WTC11 (cell line): ENCODE measurements around the gene ANKRD11. TPM values are rescaled to one million over a fixed set of nuclear protein-coding genes. Genes with fewer than 3 reads are reported as not detected.

Experiments used
- ATAC-seq: fragments of 200-7000 bp; cut with Tn5 transposase; 2 replicates; pipeline ENCODE4 v1.10.0; 2021; ENCODE audit warnings: mild to moderate bottlenecking, moderate library complexity
- CTCF ChIA-PET: fragments of 300-600 bp; sonication (Branson Sonifier 250); formaldehyde crosslinking; loops from one replicate; lab custom pipeline; 2021; ENCODE audit warnings: antibody characterized with exemption; lab: Charles Lee
- POLR2A ChIA-PET: fragments of 350-600 bp; sonication (Branson Sonifier 250); formaldehyde crosslinking; loops from one replicate; lab custom pipeline; 2021; ENCODE audit warnings: antibody characterized with exemption; lab: Charles Lee
- DNase-seq: peaks from one replicate; pipeline ENCODE4 v3.0.0; 2021; ENCODE audit warnings: low spot score
- H3K27ac Mint-ChIP-seq: 2 replicates; pipeline ENCODE4 v1.8.0; 2021; ENCODE audit warnings: mixed read lengths
- H3K27me3 Mint-ChIP-seq: 2 replicates; pipeline ENCODE4 v1.8.0; 2021; ENCODE audit warnings: low read depth, mild to moderate bottlenecking, moderate library complexity, mixed read lengths
- H3K36me3 Mint-ChIP-seq: 2 replicates; pipeline ENCODE4 v1.8.0; 2021; ENCODE audit warnings: mixed read lengths
- H3K4me1 Mint-ChIP-seq: 2 replicates; pipeline ENCODE4 v1.8.0; 2022; ENCODE audit warnings: mixed read lengths
- H3K4me3 Mint-ChIP-seq: 2 replicates; pipeline ENCODE4 v1.8.0; 2021; ENCODE audit warnings: mild to moderate bottlenecking, moderate library complexity, mixed read lengths
- H3K9me3 Mint-ChIP-seq: 2 replicates; pipeline ENCODE4 v1.8.0; 2021; ENCODE audit warnings: mixed read lengths
- CREB1 ChIP-seq: sonication (generic); formaldehyde crosslinking; IDR thresholded peaks from 2 replicates; pipeline ENCODE4 v1.8.0; 2023; ENCODE audit warnings: mild to moderate bottlenecking, missing genetic modification reagents
- CREM ChIP-seq: sonication (generic); formaldehyde crosslinking; IDR thresholded peaks from 2 replicates; pipeline ENCODE4 v1.8.1; 2022; ENCODE audit warnings: mild to moderate bottlenecking, missing genetic modification reagents, moderate library complexity
- NR2C2 ChIP-seq: sonication (generic); formaldehyde crosslinking; IDR thresholded peaks from 2 replicates; pipeline ENCODE4 v1.8.0; 2022; ENCODE audit warnings: mild to moderate bottlenecking, missing genetic modification reagents
- TEAD4 ChIP-seq: sonication (generic); formaldehyde crosslinking; IDR thresholded peaks from 2 replicates; pipeline ENCODE4 v1.8.0; 2022; ENCODE audit warnings: mild to moderate bottlenecking, missing genetic modification reagents
- ZNF121 ChIP-seq: sonication (generic); formaldehyde crosslinking; IDR thresholded peaks from 2 replicates; pipeline ENCODE4 v1.8.0; 2023; ENCODE audit warnings: missing genetic modification reagents
- ZNF232 ChIP-seq: sonication (generic); formaldehyde crosslinking; IDR thresholded peaks from 2 replicates; pipeline ENCODE4 v1.8.0; 2022; ENCODE audit warnings: mild to moderate bottlenecking, missing genetic modification reagents
- ZNF317 ChIP-seq: sonication (generic); formaldehyde crosslinking; IDR thresholded peaks from 2 replicates; pipeline ENCODE4 v1.8.1; 2023; ENCODE audit warnings: low read depth, mild to moderate bottlenecking, moderate library complexity, missing genetic modification reagents, borderline replicate concordance
- ZNF423 ChIP-seq: fragments of 250-450 bp; sonication (Bioruptor Pico); IDR thresholded peaks from 2 replicates; pipeline ENCODE4 v2.1.2; 2022; ENCODE audit warnings: mild to moderate bottlenecking, moderate library complexity
- total RNA-seq: library from RNA; stranded (reverse); gene quantifications from 3 replicates; pipeline ENCODE4 v1.2.3, GENCODE V29; 2021
- TF ChIP-seq, protein P1 (sequence below): fragments of 250-450 bp; sonication (Bioruptor Pico); conservative IDR thresholded peaks from 2 replicates; pipeline ENCODE4 v1.9.0; 2021; ENCODE audit warnings: mild to moderate bottlenecking
- TF ChIP-seq, protein P2 (sequence below): sonication (generic); formaldehyde crosslinking; IDR thresholded peaks from 2 replicates; pipeline ENCODE4 v1.8.0; 2022; ENCODE audit warnings: mild to moderate bottlenecking, missing genetic modification reagents
- TF ChIP-seq, protein P3 (sequence below): sonication (generic); formaldehyde crosslinking; IDR thresholded peaks from 2 replicates; pipeline ENCODE4 v1.8.1; 2023; ENCODE audit warnings: mild to moderate bottlenecking, missing genetic modification reagents, moderate library complexity
- TF ChIP-seq, protein P4 (sequence below): fragments of 200-600 bp; IDR thresholded peaks from 2 replicates; pipeline ENCODE4 v1.8.0; 2022; ENCODE audit warnings: antibody characterized with exemption
- TF ChIP-seq, protein P5 (sequence below): sonication (generic); formaldehyde crosslinking; IDR thresholded peaks from 2 replicates; pipeline ENCODE4 v1.8.1; 2023; ENCODE audit warnings: mild to moderate bottlenecking, missing genetic modification reagents, borderline replicate concordance
- TF ChIP-seq, protein P6 (sequence below): fragments of 250-450 bp; sonication (Bioruptor Pico); IDR thresholded peaks from 2 replicates; pipeline ENCODE4 v1.9.0; 2021; ENCODE audit warnings: mild to moderate bottlenecking
- TF ChIP-seq, protein P7 (sequence below): sonication (generic); formaldehyde crosslinking; conservative IDR thresholded peaks from 2 replicates; pipeline ENCODE4 v1.8.1; 2023; ENCODE audit warnings: mild to moderate bottlenecking, low read depth, missing genetic modification reagents, moderate library complexity
- TF ChIP-seq, protein P8 (sequence below): sonication (generic); formaldehyde crosslinking; IDR thresholded peaks from 2 replicates; pipeline ENCODE4 v1.8.1; 2023; ENCODE audit warnings: mild to moderate bottlenecking, missing genetic modification reagents, moderate library complexity

Gene ANKRD11
- total RNA-seq, 1 experiment from 2014 or later, result 184 TPM

DNA sequence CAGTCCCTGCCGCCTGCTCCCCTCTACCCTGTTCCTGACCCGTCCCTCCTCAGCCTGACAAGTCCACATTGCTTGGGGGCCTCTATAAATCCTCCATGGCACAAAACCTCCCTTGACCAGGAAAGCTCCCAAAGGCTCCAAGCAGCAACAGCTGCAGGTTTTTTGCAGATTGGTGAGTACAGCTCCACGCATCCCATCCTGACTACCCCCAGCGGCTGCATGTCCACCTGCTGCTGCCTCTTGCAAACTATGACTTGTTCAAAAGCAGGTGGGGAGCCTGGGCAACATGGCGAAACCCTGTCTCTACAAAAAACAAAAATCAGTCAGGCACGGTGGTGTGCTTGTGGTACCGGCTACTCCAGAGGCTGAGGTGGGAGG lies 122.8 kb downstream of the ANKRD11 start:
- H3K9me3 Mint-ChIP-seq, result no peaks in the 10 kb centered on the region
- no peaks in the 10 kb centered on the region for H3K36me3 Mint-ChIP-seq
- POLR2A ChIA-PET, result interaction anchor here (0.6 kb wide), 1 partner anchor 825 kb away, joined by 3 read pairs; no protein-coding TSS in a partner anchor
- H3K4me3 Mint-ChIP-seq, result no peak overlapping the region
- TF ChIP-seq, protein P1, sequence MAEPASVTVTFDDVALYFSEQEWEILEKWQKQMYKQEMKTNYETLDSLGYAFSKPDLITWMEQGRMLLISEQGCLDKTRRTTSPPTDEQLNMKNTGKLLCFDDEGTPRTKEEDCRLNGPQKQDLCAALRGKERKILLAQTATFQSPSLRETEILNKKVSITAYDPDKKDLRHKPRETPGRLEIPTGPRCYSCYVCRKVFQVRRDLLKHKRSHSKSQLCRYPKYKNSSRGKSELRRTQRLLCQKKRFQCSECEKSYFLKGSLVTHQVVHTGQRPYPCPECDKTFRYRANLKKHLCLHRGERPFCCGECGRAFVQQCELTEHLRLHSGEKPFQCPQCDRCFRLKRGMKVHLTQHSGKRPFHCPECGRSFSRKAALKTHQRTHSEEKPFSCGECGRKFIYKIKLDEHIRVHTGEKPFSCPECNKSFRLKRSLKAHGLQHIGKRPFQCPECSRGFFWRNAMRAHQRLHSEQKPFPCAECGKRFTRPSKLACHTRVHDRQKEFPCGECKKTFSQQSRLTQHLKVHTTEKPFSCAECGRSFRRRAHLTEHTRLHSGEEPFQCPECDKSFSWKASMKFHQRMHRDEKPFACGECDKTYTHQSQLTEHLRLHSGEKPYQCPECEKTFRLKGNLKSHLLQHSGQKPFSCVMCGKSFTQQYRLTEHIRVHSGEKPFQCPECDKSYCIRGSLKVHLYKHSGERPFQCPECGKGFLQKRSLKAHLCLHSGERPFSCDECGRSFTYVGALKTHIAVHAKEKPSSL (CRISPR knock-in tag), result no peak
- TF ChIP-seq TEAD4 (CRISPR knock-in tag) (no peak), ZNF317 (CRISPR knock-in tag) (no peak), ZNF423 (no peak), CREM (CRISPR knock-in tag) (no peak), ZNF232 (CRISPR knock-in tag) (no peak)
- TF ChIP-seq, protein P2, sequence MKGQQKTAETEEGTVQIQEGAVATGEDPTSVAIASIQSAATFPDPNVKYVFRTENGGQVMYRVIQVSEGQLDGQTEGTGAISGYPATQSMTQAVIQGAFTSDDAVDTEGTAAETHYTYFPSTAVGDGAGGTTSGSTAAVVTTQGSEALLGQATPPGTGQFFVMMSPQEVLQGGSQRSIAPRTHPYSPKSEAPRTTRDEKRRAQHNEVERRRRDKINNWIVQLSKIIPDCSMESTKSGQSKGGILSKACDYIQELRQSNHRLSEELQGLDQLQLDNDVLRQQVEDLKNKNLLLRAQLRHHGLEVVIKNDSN, result no peak
- TF ChIP-seq, protein P3, sequence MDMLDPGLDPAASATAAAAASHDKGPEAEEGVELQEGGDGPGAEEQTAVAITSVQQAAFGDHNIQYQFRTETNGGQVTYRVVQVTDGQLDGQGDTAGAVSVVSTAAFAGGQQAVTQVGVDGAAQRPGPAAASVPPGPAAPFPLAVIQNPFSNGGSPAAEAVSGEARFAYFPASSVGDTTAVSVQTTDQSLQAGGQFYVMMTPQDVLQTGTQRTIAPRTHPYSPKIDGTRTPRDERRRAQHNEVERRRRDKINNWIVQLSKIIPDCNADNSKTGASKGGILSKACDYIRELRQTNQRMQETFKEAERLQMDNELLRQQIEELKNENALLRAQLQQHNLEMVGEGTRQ (CRISPR knock-in tag), result no peak
- TF ChIP-seq, protein P4, sequence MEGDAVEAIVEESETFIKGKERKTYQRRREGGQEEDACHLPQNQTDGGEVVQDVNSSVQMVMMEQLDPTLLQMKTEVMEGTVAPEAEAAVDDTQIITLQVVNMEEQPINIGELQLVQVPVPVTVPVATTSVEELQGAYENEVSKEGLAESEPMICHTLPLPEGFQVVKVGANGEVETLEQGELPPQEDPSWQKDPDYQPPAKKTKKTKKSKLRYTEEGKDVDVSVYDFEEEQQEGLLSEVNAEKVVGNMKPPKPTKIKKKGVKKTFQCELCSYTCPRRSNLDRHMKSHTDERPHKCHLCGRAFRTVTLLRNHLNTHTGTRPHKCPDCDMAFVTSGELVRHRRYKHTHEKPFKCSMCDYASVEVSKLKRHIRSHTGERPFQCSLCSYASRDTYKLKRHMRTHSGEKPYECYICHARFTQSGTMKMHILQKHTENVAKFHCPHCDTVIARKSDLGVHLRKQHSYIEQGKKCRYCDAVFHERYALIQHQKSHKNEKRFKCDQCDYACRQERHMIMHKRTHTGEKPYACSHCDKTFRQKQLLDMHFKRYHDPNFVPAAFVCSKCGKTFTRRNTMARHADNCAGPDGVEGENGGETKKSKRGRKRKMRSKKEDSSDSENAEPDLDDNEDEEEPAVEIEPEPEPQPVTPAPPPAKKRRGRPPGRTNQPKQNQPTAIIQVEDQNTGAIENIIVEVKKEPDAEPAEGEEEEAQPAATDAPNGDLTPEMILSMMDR, result no peak
- no peak for DNase-seq
- ATAC-seq, result no peak
- CTCF ChIA-PET, result interaction anchor here (1.6 kb wide), 1 partner anchor 10 kb away, joined by 5 read pairs; no protein-coding TSS in a partner anchor
- peak overlapping the region; percentile 86 for H3K27ac Mint-ChIP-seq
- H3K4me1 Mint-ChIP-seq, result peaks cover 72% of the 10 kb centered on the region
- no peaks in the 10 kb centered on the region for H3K27me3 Mint-ChIP-seq

DNA sequence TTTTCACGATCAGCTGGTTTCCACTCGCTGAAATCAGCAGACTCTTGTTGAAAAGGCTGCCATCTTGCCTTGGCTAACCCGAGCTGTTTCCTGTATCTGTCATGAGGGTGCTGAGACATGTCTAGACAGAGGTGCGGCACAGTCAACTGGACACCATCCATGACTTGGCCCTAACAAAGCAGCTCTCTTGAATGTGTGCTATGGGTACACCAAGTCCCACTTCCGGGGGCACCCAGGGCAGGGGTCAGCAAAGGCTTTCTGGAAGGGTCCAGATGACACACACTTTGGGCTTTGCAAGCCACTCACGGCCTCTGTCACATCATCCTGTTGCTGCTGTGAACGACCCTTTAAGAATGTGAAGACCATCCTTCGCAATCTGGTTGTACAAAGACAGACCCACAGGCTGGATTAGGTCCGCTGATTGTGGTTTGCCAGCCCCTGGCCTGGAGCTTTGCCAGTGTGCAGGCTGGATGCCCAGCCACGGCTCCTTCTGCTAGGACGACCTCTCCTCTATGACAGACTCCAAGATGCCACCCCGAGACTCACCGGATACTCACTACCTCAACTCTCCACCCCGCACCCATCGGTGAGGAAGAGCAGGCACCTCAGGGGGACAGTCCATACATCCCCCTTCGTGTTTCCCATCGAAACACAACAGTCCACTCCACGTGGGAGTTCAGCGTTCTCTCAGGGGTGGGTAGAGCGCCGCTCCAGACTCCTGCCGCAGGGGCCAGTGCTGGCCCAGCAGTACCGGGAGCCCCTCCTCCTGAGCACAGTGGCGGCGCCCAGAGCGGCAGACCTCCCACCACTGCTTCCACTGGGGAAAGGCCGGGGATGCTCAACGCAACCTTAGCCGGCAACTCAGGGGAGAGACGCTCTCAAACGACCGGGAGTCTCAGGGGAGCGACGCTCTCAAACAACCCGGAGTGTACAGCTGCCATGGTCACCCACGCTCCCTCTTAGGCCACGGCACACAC lies 123.5 kb downstream of the ANKRD11 start:
- H3K4me1 Mint-ChIP-seq, result peaks cover 77% of the 10 kb centered on the region
- ChIA-PET CTCF (interaction anchor here (0.7 to 1.6 kb wide), 2 partner anchors 9 to 10 kb away, joined by 3 to 5 read pairs; no protein-coding TSS in a partner anchor), POLR2A (no interaction called here)
- H3K4me3 Mint-ChIP-seq, result no peak overlapping the region
- peak overlapping the region; percentile 86 for H3K27ac Mint-ChIP-seq
- TF ChIP-seq, protein P5, sequence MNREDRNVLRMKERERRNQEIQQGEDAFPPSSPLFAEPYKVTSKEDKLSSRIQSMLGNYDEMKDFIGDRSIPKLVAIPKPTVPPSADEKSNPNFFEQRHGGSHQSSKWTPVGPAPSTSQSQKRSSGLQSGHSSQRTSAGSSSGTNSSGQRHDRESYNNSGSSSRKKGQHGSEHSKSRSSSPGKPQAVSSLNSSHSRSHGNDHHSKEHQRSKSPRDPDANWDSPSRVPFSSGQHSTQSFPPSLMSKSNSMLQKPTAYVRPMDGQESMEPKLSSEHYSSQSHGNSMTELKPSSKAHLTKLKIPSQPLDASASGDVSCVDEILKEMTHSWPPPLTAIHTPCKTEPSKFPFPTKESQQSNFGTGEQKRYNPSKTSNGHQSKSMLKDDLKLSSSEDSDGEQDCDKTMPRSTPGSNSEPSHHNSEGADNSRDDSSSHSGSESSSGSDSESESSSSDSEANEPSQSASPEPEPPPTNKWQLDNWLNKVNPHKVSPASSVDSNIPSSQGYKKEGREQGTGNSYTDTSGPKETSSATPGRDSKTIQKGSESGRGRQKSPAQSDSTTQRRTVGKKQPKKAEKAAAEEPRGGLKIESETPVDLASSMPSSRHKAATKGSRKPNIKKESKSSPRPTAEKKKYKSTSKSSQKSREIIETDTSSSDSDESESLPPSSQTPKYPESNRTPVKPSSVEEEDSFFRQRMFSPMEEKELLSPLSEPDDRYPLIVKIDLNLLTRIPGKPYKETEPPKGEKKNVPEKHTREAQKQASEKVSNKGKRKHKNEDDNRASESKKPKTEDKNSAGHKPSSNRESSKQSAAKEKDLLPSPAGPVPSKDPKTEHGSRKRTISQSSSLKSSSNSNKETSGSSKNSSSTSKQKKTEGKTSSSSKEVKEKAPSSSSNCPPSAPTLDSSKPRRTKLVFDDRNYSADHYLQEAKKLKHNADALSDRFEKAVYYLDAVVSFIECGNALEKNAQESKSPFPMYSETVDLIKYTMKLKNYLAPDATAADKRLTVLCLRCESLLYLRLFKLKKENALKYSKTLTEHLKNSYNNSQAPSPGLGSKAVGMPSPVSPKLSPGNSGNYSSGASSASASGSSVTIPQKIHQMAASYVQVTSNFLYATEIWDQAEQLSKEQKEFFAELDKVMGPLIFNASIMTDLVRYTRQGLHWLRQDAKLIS, result no peak
- TF ChIP-seq ZNF121 (CRISPR knock-in tag), result no peak
- TF ChIP-seq, protein P4, result no peak
- TF ChIP-seq, protein P6, sequence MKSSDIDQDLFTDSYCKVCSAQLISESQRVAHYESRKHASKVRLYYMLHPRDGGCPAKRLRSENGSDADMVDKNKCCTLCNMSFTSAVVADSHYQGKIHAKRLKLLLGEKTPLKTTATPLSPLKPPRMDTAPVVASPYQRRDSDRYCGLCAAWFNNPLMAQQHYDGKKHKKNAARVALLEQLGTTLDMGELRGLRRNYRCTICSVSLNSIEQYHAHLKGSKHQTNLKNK (CRISPR knock-in tag), result no peak
- no peak for TF ChIP-seq NR2C2 (CRISPR knock-in tag)
- TF ChIP-seq, protein P7, sequence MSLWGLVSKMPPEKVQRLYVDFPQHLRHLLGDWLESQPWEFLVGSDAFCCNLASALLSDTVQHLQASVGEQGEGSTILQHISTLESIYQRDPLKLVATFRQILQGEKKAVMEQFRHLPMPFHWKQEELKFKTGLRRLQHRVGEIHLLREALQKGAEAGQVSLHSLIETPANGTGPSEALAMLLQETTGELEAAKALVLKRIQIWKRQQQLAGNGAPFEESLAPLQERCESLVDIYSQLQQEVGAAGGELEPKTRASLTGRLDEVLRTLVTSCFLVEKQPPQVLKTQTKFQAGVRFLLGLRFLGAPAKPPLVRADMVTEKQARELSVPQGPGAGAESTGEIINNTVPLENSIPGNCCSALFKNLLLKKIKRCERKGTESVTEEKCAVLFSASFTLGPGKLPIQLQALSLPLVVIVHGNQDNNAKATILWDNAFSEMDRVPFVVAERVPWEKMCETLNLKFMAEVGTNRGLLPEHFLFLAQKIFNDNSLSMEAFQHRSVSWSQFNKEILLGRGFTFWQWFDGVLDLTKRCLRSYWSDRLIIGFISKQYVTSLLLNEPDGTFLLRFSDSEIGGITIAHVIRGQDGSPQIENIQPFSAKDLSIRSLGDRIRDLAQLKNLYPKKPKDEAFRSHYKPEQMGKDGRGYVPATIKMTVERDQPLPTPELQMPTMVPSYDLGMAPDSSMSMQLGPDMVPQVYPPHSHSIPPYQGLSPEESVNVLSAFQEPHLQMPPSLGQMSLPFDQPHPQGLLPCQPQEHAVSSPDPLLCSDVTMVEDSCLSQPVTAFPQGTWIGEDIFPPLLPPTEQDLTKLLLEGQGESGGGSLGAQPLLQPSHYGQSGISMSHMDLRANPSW (CRISPR knock-in tag), result no peak
- no peak for TF ChIP-seq CREB1 (CRISPR knock-in tag)
- TF ChIP-seq, protein P8, sequence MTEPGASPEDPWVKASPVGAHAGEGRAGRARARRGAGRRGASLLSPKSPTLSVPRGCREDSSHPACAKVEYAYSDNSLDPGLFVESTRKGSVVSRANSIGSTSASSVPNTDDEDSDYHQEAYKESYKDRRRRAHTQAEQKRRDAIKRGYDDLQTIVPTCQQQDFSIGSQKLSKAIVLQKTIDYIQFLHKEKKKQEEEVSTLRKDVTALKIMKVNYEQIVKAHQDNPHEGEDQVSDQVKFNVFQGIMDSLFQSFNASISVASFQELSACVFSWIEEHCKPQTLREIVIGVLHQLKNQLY (CRISPR knock-in tag), result no peak
- no peaks in the 10 kb centered on the region for H3K36me3 Mint-ChIP-seq
- ATAC-seq (no peak), DNase-seq (no peak)
- H3K27me3 Mint-ChIP-seq, result no peaks in the 10 kb centered on the region
- no peaks in the 10 kb centered on the region for H3K9me3 Mint-ChIP-seq
